Neural cell (in vitro differentiated cells): ENCODE results near the gene OR4D9. TPM values are rescaled to one million over a fixed set of nuclear protein-coding genes. Genes with fewer than 3 reads are reported as not detected.

Experiments
- H2AFZ ChIP-seq: fragments of 200-600, 300-800 bp; sonication (generic), shearing (Covaris generic); 2 replicates; pipeline ENCODE4 v1.6.0; 2014; ENCODE audit warnings: low read depth, mild to moderate bottlenecking, antibody characterized with exemption, low read length, moderate library complexity
- H3F3A ChIP-seq: fragments of 200-600 bp; shearing (Covaris generic); 2 replicates; pipeline ENCODE4 v1.6.1; 2016; ENCODE audit warnings: mild to moderate bottlenecking, moderate library complexity, mixed read lengths, antibody characterized with exemption, low read length; ENCODE audit not compliant: insufficient read depth, poor library complexity, severe bottlenecking
- H3K27ac ChIP-seq: fragments of 200-600, 300-800 bp; sonication (generic), shearing (Covaris generic); 2 replicates; pipeline ENCODE4 v1.5.1; 2014; ENCODE audit warnings: mild to moderate bottlenecking, low read length, moderate library complexity
- H3K27me3 ChIP-seq: fragments of 300-800, 200-600 bp; sonication (generic), shearing (Covaris generic); 2 replicates; pipeline ENCODE4 v1.6.0; 2014; ENCODE audit warnings: mild to moderate bottlenecking, low read depth, low read length, moderate library complexity; ENCODE audit not compliant: insufficient read depth
- H3K36me3 ChIP-seq: fragments of 300-800, 200-600 bp; sonication (generic), shearing (Covaris generic); 2 replicates; pipeline ENCODE4 v1.5.1; 2014; ENCODE audit warnings: mild to moderate bottlenecking, antibody characterized with exemption, low read length, moderate library complexity; ENCODE audit not compliant: insufficient read depth
- H3K4me2 ChIP-seq: fragments of 300-800, 200-600 bp; sonication (generic), shearing (Covaris generic); 2 replicates; pipeline ENCODE4 v1.6.0; 2014; ENCODE audit warnings: mild to moderate bottlenecking, low read length
- H3K4me3 ChIP-seq: fragments of 300-800, 200-600 bp; sonication (generic), shearing (Covaris generic); 2 replicates; pipeline ENCODE4 v1.5.1; 2014; ENCODE audit warnings: mild to moderate bottlenecking, low read length, moderate library complexity
- H3K79me2 ChIP-seq: fragments of 200-600 bp; shearing (Covaris generic); replicated peaks from 2 replicates; pipeline ENCODE4 v1.6.0; 2014; ENCODE audit warnings: mild to moderate bottlenecking, low read length, moderate library complexity; ENCODE audit not compliant: insufficient read depth
- H3K9ac ChIP-seq: fragments of 300-800, 200-600 bp; sonication (generic), shearing (Covaris generic); 2 replicates; pipeline ENCODE4 v1.6.1; 2016; ENCODE audit warnings: mild to moderate bottlenecking, low read length, mixed read lengths
- H3K9me2 ChIP-seq: fragments of 200-600 bp; shearing (Covaris generic); 2 replicates; pipeline ENCODE4 v1.6.1; 2016; ENCODE audit warnings: mild to moderate bottlenecking, low read length, mixed read lengths; ENCODE audit not compliant: insufficient read depth
- H3K9me3 ChIP-seq: fragments of 200-600, 300-800 bp; sonication (generic), shearing (Covaris generic); 2 replicates; pipeline ENCODE4 v1.6.1; 2016; ENCODE audit warnings: mild to moderate bottlenecking, mixed run types, low read length, moderate library complexity, mixed read lengths
- H4K20me1 ChIP-seq: fragments of 200-600 bp; shearing (Covaris generic); 2 replicates; pipeline ENCODE4 v1.6.1; 2016; ENCODE audit warnings: mild to moderate bottlenecking, mixed run types; ENCODE audit not compliant: insufficient read depth
- EP300 ChIP-seq: fragments of 450-650 bp; conservative IDR thresholded peaks from 2 replicates; pipeline ENCODE4 v1.6.1; 2014; ENCODE audit warnings: antibody characterized with exemption, mild to moderate bottlenecking, moderate library complexity; ENCODE audit not compliant: poor library complexity, severe bottlenecking
- EZH2 ChIP-seq: fragments of 200-600, 300-800 bp; shearing (Covaris generic), sonication (generic); IDR thresholded peaks from 2 replicates; pipeline ENCODE4 v1.6.1; 2014; ENCODE audit warnings: antibody characterized with exemption, low read length, borderline replicate concordance, mild to moderate bottlenecking; ENCODE audit not compliant: insufficient read depth, poor library complexity, severe bottlenecking
- MXI1 ChIP-seq: fragments of 450-650 bp; conservative IDR thresholded peaks from 2 replicates; pipeline ENCODE4 v1.6.1; 2014; ENCODE audit warnings: antibody characterized with exemption, mild to moderate bottlenecking; ENCODE audit not compliant: poor library complexity, severe bottlenecking
- POLR2AphosphoS5 ChIP-seq: IDR thresholded peaks from 2 replicates; pipeline ENCODE4 v1.6.1; 2012
- RAD21 ChIP-seq: fragments of 450-650 bp; conservative IDR thresholded peaks from 2 replicates; pipeline ENCODE4 v1.6.1; 2014; ENCODE audit warnings: antibody characterized with exemption, mild to moderate bottlenecking, moderate library complexity
- SMC3 ChIP-seq: fragments of 450-650 bp; conservative IDR thresholded peaks from 2 replicates; pipeline ENCODE4 v1.6.1; 2014; ENCODE audit warnings: antibody characterized with exemption, mild to moderate bottlenecking, moderate library complexity; ENCODE audit not compliant: poor library complexity
- TAF1 ChIP-seq: IDR thresholded peaks from 2 replicates; pipeline ENCODE4 v1.6.1; 2012; ENCODE audit warnings: low read depth
- polyA plus RNA-seq: library from polyadenylated mRNA; depleted of rRNA; stranded (reverse); fragments of >200 nt; gene quantifications from 2 replicates; pipeline ENCODE4 v1.2.3, GENCODE V29; 2014
- TF ChIP-seq, protein P1 (sequence below): IDR thresholded peaks from 2 replicates; pipeline ENCODE4 v1.6.1; 2012; ENCODE audit warnings: borderline replicate concordance
- TF ChIP-seq, protein P2 (sequence below): fragments of 450-650 bp; IDR thresholded peaks from 2 replicates; pipeline ENCODE4 v1.5.1; 2014; ENCODE audit warnings: antibody characterized with exemption, mild to moderate bottlenecking, moderate library complexity; ENCODE audit not compliant: poor library complexity, severe bottlenecking

The OR4D9 gene
- polyA plus RNA-seq, 1 donor from 2014 or later: not detected

DNA sequence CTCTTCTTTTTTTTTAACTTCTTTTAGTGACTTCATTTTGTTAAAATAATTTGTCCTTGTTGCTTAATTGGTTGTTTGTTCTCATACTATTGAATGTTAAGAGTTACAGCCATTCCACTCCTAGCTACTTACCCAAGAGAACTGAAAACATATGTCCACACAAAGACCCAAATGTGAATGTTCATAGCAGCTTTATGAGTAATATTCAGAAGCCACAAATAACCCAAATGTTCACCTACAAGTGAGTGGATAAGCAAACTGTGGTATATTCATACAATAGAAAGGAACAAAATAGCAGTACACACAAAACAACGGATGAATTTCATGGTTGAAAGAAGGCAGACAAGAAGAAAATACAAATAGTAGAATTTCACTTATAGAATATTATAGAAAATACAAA, 9.4 kb upstream of the OR4D9 start:
- no peak for TF ChIP-seq RAD21
- TF ChIP-seq EZH2: no peak
- no peak for TF ChIP-seq POLR2AphosphoS5
- no peak for TF ChIP-seq TAF1
- TF ChIP-seq, protein P1, sequence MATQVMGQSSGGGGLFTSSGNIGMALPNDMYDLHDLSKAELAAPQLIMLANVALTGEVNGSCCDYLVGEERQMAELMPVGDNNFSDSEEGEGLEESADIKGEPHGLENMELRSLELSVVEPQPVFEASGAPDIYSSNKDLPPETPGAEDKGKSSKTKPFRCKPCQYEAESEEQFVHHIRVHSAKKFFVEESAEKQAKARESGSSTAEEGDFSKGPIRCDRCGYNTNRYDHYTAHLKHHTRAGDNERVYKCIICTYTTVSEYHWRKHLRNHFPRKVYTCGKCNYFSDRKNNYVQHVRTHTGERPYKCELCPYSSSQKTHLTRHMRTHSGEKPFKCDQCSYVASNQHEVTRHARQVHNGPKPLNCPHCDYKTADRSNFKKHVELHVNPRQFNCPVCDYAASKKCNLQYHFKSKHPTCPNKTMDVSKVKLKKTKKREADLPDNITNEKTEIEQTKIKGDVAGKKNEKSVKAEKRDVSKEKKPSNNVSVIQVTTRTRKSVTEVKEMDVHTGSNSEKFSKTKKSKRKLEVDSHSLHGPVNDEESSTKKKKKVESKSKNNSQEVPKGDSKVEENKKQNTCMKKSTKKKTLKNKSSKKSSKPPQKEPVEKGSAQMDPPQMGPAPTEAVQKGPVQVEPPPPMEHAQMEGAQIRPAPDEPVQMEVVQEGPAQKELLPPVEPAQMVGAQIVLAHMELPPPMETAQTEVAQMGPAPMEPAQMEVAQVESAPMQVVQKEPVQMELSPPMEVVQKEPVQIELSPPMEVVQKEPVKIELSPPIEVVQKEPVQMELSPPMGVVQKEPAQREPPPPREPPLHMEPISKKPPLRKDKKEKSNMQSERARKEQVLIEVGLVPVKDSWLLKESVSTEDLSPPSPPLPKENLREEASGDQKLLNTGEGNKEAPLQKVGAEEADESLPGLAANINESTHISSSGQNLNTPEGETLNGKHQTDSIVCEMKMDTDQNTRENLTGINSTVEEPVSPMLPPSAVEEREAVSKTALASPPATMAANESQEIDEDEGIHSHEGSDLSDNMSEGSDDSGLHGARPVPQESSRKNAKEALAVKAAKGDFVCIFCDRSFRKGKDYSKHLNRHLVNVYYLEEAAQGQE: no peak
- TF ChIP-seq, protein P2, sequence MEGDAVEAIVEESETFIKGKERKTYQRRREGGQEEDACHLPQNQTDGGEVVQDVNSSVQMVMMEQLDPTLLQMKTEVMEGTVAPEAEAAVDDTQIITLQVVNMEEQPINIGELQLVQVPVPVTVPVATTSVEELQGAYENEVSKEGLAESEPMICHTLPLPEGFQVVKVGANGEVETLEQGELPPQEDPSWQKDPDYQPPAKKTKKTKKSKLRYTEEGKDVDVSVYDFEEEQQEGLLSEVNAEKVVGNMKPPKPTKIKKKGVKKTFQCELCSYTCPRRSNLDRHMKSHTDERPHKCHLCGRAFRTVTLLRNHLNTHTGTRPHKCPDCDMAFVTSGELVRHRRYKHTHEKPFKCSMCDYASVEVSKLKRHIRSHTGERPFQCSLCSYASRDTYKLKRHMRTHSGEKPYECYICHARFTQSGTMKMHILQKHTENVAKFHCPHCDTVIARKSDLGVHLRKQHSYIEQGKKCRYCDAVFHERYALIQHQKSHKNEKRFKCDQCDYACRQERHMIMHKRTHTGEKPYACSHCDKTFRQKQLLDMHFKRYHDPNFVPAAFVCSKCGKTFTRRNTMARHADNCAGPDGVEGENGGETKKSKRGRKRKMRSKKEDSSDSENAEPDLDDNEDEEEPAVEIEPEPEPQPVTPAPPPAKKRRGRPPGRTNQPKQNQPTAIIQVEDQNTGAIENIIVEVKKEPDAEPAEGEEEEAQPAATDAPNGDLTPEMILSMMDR: no peak
- no peak for TF ChIP-seq EP300
- TF ChIP-seq MXI1: no peak
- no peak for TF ChIP-seq SMC3
- no peaks in the 10 kb centered on the region for H3K36me3 ChIP-seq
- no peaks in the 10 kb centered on the region for H3K79me2 ChIP-seq
- no peaks in the 10 kb centered on the region for H3K9me2 ChIP-seq
- no peaks in the 10 kb centered on the region for H4K20me1 ChIP-seq
- no peak overlapping the region for H3K27ac ChIP-seq
- no peak overlapping the region for H3K9ac ChIP-seq
- H2AFZ ChIP-seq: no peak overlapping the region
- no peak overlapping the region for H3K4me2 ChIP-seq
- H3K9me3 ChIP-seq: no peaks in the 10 kb centered on the region
- H3K4me3 ChIP-seq: no peak overlapping the region
- no peaks in the 10 kb centered on the region for H3K27me3 ChIP-seq
- H3F3A ChIP-seq: no peaks in the 10 kb centered on the region

DNA sequence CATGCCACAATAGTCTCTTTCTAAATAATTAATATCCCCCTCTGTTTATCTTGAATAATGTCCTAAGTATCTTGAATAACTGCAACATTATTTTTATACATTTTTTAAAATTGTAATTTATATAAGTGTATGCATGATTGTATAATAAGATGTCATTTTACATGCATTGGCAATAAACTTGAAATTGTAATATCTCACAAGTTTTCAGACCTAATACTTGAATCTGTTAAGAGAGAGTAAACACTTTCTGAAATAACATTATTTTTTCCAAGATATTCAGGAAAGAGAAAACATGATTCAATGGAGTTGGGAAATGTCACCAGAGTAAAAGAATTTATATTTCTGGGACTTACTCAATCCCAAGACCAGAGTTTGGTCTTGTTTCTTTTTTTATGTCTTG, 8.1 kb upstream of the OR4D9 start, which contains the start of gene OR4D11:
Gene OR4D11 (plus strand): TSS at position 301 of the 400 bp plus-strand sequence. CDS start 0 bp downstream, at position 301.
- Histone ChIP-seq H3K27ac (no peak within 1 kb of the TSS), H4K20me1 (no peaks in the 10 kb centered on the region), H3K4me3 (no peak within 1 kb of the TSS), H3F3A (no peaks in the 10 kb centered on the region), H2AFZ (no peak within 1 kb of the TSS), H3K27me3 (no peaks in the 10 kb centered on the region), H3K9ac (no peak within 1 kb of the TSS), H3K4me2 (no peak within 1 kb of the TSS), H3K9me3 (no peaks in the 10 kb centered on the region), H3K79me2 (no peaks in the 10 kb centered on the region), H3K36me3 (no peaks in the 10 kb centered on the region), H3K9me2 (no peaks in the 10 kb centered on the region)
- TF ChIP-seq EP300 (no peak), SMC3 (no peak), TAF1 (no peak), MXI1 (no peak), RAD21 (no peak), EZH2 (no peak), POLR2AphosphoS5 (no peak)
- TF ChIP-seq, protein P1: no peak
- TF ChIP-seq, protein P2: no peak
